DND-41 (cell line): Measurements from ENCODE around the gene LCMT2.

Experiments
- ATAC-seq: fragments of 200-7000 bp; cut with Tn5 transposase; 3 replicates; pipeline ENCODE4 v1.9.1; 2021; ENCODE audit warnings: low read depth; ENCODE audit not compliant: insufficient read depth
- DNase-seq: peaks from one replicate; pipeline ENCODE4 v3.0.0-alpha.2; 2020
- H2AFZ ChIP-seq: 2 replicates; pipeline ENCODE4 v1.6.0; 2012; ENCODE audit warnings: low read depth, low read length
- H3K27ac ChIP-seq: 2 replicates; pipeline ENCODE4 v1.5.1; 2012; ENCODE audit warnings: low read length, inconsistent platforms
- H3K27me3 ChIP-seq: fragments of 200-600 bp; sonication (generic); 2 replicates; pipeline ENCODE4 v1.6.0; 2012; ENCODE audit warnings: low read length, mild to moderate bottlenecking, inconsistent platforms; ENCODE audit not compliant: insufficient read depth, poor library complexity
- H3K36me3 ChIP-seq: 2 replicates; pipeline ENCODE4 v1.5.1; 2012; ENCODE audit warnings: low read length, inconsistent platforms; ENCODE audit not compliant: insufficient read depth
- H3K4me1 ChIP-seq: 2 replicates; pipeline ENCODE4 v1.5.1; 2012; ENCODE audit warnings: mild to moderate bottlenecking, low read length; ENCODE audit not compliant: insufficient read depth
- H3K4me2 ChIP-seq: 2 replicates; pipeline ENCODE4 v1.6.0; 2012; ENCODE audit warnings: mild to moderate bottlenecking, moderate library complexity, low read length, inconsistent platforms; ENCODE audit not compliant: insufficient read depth
- H3K4me3 ChIP-seq, 2 experiments: fragments of 200-600 bp in 1 of 2; shearing (Covaris generic) in 1 of 2; 2 replicates each; pipeline ENCODE4 v1.5.1; 2012 to 2016; ENCODE audit warnings: inconsistent platforms in 2 of 2, low read length in 2 of 2, mild to moderate bottlenecking in 2 of 2, low read depth in 1 of 2, moderate library complexity in 1 of 2
- H3K79me2 ChIP-seq: 2 replicates; pipeline ENCODE4 v1.6.0; 2012; ENCODE audit warnings: low read length, inconsistent platforms; ENCODE audit not compliant: insufficient read depth
- H3K9ac ChIP-seq: 2 replicates; pipeline ENCODE4 v1.6.0; 2012; ENCODE audit warnings: low read depth, mild to moderate bottlenecking, inconsistent platforms, low read length, moderate library complexity
- H3K9me3 ChIP-seq: 2 replicates; pipeline ENCODE4 v1.5.1; 2012; ENCODE audit warnings: low read length, moderate library complexity, mild to moderate bottlenecking, inconsistent platforms; ENCODE audit not compliant: insufficient read depth, severe bottlenecking
- H4K20me1 ChIP-seq: 2 replicates; pipeline ENCODE4 v1.6.0; 2012; ENCODE audit warnings: low read length; ENCODE audit not compliant: insufficient read depth
- CTCF ChIP-seq: IDR thresholded peaks from 2 replicates; pipeline ENCODE4 v1.5.1; 2012; ENCODE audit warnings: borderline replicate concordance, low read length, moderate library complexity, mild to moderate bottlenecking; ENCODE audit not compliant: poor library complexity, severe bottlenecking; ENCODE audit errors: extremely low read depth
- EZH2 ChIP-seq: IDR thresholded peaks from 3 replicates; pipeline ENCODE4 v1.6.1; 2012; ENCODE audit warnings: borderline replicate concordance, low read depth, mild to moderate bottlenecking, moderate library complexity, low read length, inconsistent platforms; ENCODE audit not compliant: severe bottlenecking

LCMT2 gene

GRCh38 chr15:43279496-43279895 is 50.9 kb downstream of the LCMT2 start:
- H3K4me1 ChIP-seq: no peaks in the 10 kb centered on the region
- no peak overlapping the region for H3K4me2 ChIP-seq
- no peaks in the 10 kb centered on the region for H3K36me3 ChIP-seq
- TF ChIP-seq CTCF (no peak), EZH2 (no peak)
- no peaks in the 10 kb centered on the region for H3K9me3 ChIP-seq
- no peak overlapping the region for H3K9ac ChIP-seq
- H3K27ac ChIP-seq: no peak overlapping the region
- no peaks in the 10 kb centered on the region for H3K27me3 ChIP-seq
- no peaks in the 10 kb centered on the region for H4K20me1 ChIP-seq
- no peak overlapping the region for H3K4me3 ChIP-seq
- DNase-seq: no peak
- no peak overlapping the region for H2AFZ ChIP-seq
- no peak for ATAC-seq
- H3K79me2 ChIP-seq: no peaks in the 10 kb centered on the region

GRCh38 chr15:43278869-43279268 is 51.5 kb downstream of the LCMT2 start:
- H3K27ac ChIP-seq: no peak overlapping the region
- no peaks in the 10 kb centered on the region for H4K20me1 ChIP-seq
- DNase-seq (no peak), ATAC-seq (no peak)
- H2AFZ ChIP-seq: no peak overlapping the region
- no peaks in the 10 kb centered on the region for H3K27me3 ChIP-seq
- H3K9ac ChIP-seq: no peak overlapping the region
- TF ChIP-seq CTCF: no peak
- TF ChIP-seq EZH2: no peak
- no peaks in the 10 kb centered on the region for H3K9me3 ChIP-seq
- no peak overlapping the region for H3K4me3 ChIP-seq
- no peaks in the 10 kb centered on the region for H3K4me1 ChIP-seq
- no peaks in the 10 kb centered on the region for H3K79me2 ChIP-seq
- no peaks in the 10 kb centered on the region for H3K36me3 ChIP-seq
- no peak overlapping the region for H3K4me2 ChIP-seq

GRCh38 chr15:43277901-43278300 is 52.5 kb downstream of the LCMT2 start:
- Histone ChIP-seq H3K27me3 (no peaks in the 10 kb centered on the region), H2AFZ (no peak overlapping the region)

More at GRCh38 chr15:43277901-43278300, 52.5 kb downstream of the LCMT2 start:
- no peaks in the 10 kb centered on the region for H3K9me3 ChIP-seq
- H4K20me1 ChIP-seq: no peaks in the 10 kb centered on the region
- no peak overlapping the region for H3K27ac ChIP-seq
- TF ChIP-seq EZH2 (no peak), CTCF (no peak)
- no peaks in the 10 kb centered on the region for H3K79me2 ChIP-seq
- no peak overlapping the region for H3K4me3 ChIP-seq
- H3K4me1 ChIP-seq: no peaks in the 10 kb centered on the region
- H3K4me2 ChIP-seq: no peak overlapping the region
- ATAC-seq (no peak), DNase-seq (no peak)
- H3K36me3 ChIP-seq: no peaks in the 10 kb centered on the region
- no peak overlapping the region for H3K9ac ChIP-seq
